Breast epithelium (tissue), 3 donors: ENCODE measurements around the gene TSEN34.

Source experiments
- CTCF ChIP-seq, 3 donors: fragments of 450-650 bp; IDR thresholded peaks; one replicate each; pipeline ENCODE4 v1.5.1; 2016 to 2017; ENCODE audit warnings: antibody characterized with exemption in 3 of 3, mild to moderate bottlenecking in 3 of 3, moderate library complexity in 3 of 3
- POLR2A ChIP-seq: fragments of 450-650 bp; IDR thresholded peaks from one replicate; pipeline ENCODE4 v1.6.1; 2016; ENCODE audit warnings: antibody characterized with exemption, mild to moderate bottlenecking, moderate library complexity

- TF ChIP-seq CTCF (IDR thresholded peaks at IDR 0.05) (no peak), POLR2A (no peak)
Observed at GRCh38 chr19:54158812-54159351, 32.2 kb upstream of the TSEN34 start.
